ENCODE measurements around the gene DRC3.

DNA sequence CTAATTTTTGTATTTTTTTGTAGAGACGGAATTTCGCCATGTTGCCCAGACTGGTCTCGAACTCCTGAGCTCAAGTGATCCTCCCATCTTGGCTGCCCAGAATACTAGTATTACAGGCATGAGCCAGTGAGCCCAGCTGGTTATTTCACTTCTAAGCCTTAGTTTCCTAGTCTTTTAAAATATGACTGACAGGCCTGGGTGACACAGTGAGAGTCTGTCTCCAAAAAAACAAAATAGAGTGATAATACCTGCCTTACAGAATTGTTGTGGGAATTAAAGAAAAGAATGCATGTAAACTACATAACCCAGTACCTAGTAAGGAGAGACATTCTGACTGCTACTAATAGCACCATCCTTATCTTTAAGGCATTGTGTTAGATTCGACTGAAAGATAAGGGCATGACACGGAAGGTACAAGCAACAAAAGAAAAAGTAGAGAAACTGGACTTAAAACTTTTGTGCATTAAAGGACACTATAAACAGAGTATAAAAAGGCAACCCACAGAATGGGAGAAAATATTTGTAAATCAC lies 12.1 kb upstream of the DRC3 start:
- TF ChIP-seq MAX (IDR thresholded peaks at IDR 0.05; ENCODE audit: insufficient read depth, insufficient read length): no peak
- no peak for TF ChIP-seq CTCF (IDR thresholded peaks at IDR 0.05; ENCODE audit: extremely low read depth in 1 of 2, insufficient read depth in 1 of 2, low read depth in 1 of 2, low read length in 2 of 2)
- TF ChIP-seq POLR2A (IDR thresholded peaks at IDR 0.05; ENCODE audit: low read depth, low read length): no peak
